ENCODE measurements around the gene ARIH2.

GRCh38 chr3:48927928-48928327 lies 9.3 kb downstream of the ARIH2 start:
- TF ChIP-seq CTCF (IDR thresholded peaks at IDR 0.05): no peak
- no peak for TF ChIP-seq POLR2A (IDR thresholded peaks at IDR 0.05)
